Vagina (tissue), 2 donors: ENCODE results near the gene TMEM178B.

ENCODE experiments used
- CTCF ChIP-seq, 3 experiments: fragments of 450-650 bp in 2 of 3; fragments of 200-600 bp in 1 of 3; sonication (generic) in 1 of 3; IDR thresholded peaks; one replicate each; pipeline ENCODE4 v1.5.1; 2017 to 2019; ENCODE audit warnings: antibody characterized with exemption in 3 of 3, mild to moderate bottlenecking in 2 of 3, moderate library complexity in 2 of 3
- POLR2A ChIP-seq, 2 donors: fragments of 450-650 bp; IDR thresholded peaks; one replicate each; pipeline ENCODE4 v1.6.1; 2017; ENCODE audit warnings: antibody characterized with exemption in 2 of 2, mild to moderate bottlenecking in 2 of 2, moderate library complexity in 2 of 2
- POLR2AphosphoS5 ChIP-seq, 2 donors: sonication (generic); formaldehyde crosslinking; IDR thresholded peaks; one replicate each; pipeline ENCODE4 v1.9.0; 2017; ENCODE audit warnings: antibody characterized with exemption in 2 of 2, mild to moderate bottlenecking in 2 of 2, low read depth in 1 of 2; ENCODE audit not compliant: insufficient read depth in 1 of 2

GRCh38 chr7:141165521-141165920 lies 91.7 kb downstream of the TMEM178B start:
- TF ChIP-seq CTCF (IDR thresholded peaks at IDR 0.05) (no peak), POLR2AphosphoS5 (IDR thresholded peaks at IDR 0.05; ENCODE audit: insufficient read depth in 1 of 2, low read depth in 1 of 2) (no peak), POLR2A (IDR thresholded peaks at IDR 0.05) (no peak)
